NCI-H146 treated with DMSO at 0.1 percent for 48 hours (cell line): Measurements from ENCODE around the gene ERC1.

ENCODE experiments used
- DNase-seq: peaks from one replicate; lab custom pipeline; 2025; ENCODE audit not compliant: unreplicated experiment; lab: John Stamatoyannopoulos, UW

ERC1 gene

DNA sequence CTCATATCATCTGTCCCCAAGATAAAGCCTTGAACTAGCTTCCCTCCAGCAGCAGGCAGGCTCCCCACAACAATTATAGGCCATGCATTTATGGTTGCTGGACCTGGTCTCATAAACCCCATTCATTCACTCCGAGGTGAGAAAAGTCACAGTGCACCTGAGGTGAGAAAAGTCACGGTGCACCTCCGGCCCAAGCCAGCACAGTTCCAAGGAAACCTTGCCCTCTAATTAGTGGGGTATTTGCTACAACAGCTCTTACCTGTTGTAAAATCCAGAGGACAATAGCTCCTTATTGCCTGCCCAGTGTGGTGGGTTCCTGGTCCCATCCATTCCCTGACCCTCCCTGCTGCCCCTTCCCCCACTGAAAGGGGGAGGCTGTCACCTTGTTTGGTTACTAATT, 537.8 kb downstream of the ERC1 start:
- DNase-seq = no peak

DNA sequence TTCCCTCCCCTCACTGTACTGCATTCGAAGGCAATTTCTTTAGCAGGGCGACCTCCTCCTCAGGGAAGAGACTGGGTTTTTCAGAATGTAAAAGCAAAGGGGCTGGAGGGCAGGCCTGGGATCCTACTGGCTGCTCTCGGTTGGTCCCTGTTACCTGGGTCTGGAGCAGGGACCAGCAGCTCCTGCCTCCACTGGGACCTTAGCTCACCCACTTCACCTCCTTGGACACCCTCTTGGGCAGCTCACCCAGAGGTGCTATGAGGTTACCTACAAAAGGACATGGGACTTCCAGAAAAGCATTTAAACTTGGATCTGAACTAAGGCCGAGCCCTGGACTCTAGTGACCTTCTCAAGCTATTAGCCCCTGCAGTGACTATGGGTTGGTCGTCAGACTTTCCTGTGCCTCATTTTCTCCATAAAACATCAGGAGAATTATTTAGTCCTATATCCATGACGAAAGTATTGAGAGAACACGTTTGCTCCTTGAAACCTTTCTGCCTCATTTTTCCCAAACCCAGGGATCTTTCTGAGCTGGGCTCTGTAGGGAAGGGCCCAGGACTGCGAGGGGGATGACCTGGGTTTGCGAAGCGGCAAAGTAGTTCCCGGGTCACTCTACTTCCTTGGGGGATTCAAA, 538.3 kb downstream of the ERC1 start:
- no peak for DNase-seq

DNA sequence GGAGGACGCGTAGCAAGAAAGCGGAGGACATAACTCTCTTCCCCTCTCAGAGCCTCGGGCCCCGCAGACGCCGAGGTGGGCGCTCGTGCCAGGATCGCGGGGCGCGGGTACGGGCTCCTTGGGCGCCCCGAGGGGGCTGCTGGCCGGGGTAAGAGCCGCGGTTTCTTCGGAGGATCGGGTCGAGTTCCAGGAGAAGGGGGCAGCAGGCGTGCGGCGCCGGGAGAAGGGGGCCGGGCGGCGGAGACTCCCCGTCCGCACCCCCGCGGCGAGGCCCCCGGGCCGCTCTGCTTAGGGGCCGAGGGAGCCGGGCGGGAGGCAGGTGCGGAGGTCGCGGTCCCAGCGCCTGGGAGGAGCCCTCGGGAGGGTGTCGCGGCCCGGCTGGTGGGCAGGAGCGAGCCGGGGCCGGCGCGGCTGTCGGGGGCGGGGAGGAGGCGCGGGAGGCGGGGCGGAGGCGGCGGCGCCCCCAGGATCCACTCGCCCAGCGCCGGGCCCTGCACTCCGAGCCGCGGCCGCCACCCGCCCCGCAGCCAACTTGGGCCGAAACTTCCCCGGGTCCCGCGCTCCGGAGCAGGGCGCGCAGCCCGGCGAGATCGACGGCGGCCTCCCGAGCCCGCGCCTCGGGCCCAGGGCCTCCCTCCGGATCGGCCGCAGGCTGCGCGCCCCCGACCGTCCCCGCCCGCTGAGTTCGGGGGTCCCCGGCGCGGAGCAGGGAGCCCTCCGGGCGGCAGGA, 539.0 kb downstream of the ERC1 start:
- DNase-seq = no peak

DNA sequence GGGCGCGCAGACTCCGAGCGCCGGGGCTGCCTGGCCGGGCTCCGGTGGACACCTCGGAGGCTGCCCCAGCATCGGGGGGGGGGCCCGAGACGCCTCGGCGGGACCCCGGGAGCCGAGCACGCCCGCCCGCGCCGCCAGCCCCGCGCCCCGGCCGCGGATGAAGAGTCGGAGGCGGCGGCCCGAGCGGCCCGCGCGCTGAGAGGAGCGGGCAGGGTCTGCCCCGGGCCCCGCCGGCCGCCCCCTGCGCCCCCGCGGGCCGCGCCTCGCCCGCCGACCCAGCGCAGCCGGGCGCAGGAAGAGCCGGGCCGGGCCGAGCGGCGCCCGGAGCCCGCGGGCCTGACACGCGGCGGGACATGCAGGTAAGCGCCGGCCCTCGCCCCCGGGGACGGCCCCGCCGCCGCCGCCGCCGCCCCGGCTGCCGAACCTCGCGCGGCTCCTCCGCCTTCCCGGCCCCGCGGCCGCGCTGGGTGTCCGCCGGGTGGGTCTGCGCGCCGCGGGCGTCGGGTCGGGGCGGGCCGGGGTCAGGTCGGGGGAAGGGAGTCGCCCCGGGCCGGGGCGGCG, 539.6 kb downstream of the ERC1 start:
- no peak for DNase-seq

DNA sequence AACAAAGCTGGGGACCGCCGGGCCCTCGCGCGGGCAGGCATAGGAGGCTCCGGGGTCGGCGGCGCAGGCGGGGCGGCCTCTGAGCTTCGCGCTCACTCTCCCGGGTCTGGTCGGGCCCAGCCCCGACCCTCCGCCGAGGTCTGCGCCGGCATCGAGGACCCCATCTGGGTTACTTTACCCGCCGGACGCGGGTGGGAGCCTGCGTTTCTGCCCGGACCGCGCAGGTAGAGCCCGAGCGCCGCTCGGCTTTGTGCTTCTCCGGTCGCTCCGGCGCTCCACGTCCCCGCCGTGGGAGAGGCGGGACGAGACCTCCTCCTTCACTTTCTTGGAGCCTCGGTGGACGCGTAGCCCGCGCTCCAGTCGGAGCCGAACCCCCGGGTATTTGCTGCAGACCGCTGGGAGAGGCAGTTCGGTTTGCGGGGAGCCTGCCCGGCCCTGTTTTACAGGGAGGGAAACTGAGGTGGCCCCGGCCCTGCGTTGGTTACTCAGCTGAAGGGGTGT, 540.2 kb downstream of the ERC1 start:
- DNase-seq = no peak

DNA sequence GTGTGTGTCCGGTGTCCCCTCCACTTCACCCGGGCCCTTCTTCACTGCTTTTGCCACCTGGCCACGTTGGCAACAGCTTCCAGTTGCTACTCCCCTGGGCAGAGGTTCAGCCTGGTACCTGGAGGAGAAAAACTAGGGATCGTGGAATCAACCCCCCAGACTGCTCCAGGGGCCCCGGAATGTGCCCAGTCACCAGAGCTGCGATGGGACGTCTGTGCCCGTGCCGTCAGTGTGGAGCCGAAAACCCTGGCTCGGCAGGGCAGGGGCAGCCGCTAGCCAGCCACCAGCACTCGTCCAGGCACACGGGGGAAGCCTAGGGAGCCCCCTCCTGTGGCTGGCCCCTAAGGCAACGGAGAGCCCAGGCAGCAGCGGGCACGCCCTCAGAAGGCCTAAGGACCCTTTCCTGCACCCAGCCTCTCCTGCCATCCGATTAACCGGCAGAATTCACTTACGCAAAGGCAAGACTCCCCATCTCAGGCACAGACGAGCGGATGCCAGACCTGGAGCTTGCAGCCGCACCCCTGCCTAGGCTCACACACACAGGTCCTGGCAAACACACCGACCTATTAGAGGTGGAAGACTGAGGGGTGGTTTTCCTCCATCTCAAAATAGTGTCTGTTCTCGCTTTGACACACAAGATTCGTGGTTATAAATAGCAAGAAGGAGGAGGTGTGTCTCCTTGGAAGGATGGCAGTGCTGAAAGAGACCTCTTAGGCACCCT, 540.8 kb downstream of the ERC1 start:
- no peak for DNase-seq

DNA sequence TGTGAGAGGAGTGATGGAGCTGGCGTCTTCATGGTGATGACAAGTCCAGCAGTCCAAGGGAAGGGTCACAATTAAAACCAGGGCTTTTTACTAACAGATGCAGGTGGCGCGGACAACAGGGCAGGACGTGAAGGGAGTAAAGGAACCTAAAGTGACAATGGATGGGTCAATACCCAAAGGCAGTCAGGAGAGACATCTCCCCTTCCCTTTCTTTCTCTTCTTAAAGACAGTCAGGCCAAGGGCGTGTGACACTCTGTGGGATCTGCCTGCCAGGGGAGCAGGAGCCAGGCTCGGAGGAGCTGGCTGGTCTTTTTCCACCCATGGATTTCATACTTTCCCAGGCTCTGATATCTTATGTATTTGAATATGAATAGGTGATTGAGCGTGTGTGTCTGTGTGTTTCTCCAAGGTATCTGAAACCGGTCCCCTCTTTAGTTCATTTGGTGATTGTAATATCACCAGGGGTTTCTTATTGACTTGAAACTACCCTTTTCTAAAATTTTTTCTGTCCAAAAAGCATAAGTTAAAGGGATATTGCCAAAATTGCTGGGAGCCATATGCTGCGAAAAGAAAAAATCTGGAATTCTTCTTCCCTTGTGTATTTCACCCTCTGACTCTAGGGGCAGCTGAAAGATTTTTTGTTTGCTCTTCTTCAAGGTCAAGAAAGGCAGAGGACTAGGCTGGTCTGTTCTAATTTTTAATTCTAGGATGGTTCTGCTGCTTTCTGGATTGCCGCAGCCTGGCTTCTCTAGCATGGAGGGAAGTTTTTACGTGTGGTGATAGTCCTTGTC, 541.5 kb downstream of the ERC1 start:
- no peak for DNase-seq

DNA sequence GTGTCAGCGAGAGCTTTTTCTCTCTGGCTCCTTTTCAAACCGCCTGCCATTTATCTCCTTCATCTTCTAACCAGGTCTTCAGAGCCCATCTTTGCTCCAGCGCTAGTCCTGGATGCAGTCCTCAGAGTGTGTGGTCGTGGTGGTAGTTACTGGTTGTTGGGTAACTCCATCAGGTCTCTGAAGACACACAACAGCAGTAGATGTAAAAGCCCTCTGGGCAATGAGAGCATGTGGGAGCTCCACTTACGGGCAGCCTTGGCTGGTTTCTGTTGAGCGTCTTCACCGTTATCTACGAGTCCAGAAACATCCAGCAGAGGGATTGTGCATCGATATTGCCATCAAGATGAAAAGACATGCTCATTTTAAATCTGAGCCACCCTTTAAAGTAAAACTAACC, 542.2 kb downstream of the ERC1 start:
- DNase-seq = no peak

DNA sequence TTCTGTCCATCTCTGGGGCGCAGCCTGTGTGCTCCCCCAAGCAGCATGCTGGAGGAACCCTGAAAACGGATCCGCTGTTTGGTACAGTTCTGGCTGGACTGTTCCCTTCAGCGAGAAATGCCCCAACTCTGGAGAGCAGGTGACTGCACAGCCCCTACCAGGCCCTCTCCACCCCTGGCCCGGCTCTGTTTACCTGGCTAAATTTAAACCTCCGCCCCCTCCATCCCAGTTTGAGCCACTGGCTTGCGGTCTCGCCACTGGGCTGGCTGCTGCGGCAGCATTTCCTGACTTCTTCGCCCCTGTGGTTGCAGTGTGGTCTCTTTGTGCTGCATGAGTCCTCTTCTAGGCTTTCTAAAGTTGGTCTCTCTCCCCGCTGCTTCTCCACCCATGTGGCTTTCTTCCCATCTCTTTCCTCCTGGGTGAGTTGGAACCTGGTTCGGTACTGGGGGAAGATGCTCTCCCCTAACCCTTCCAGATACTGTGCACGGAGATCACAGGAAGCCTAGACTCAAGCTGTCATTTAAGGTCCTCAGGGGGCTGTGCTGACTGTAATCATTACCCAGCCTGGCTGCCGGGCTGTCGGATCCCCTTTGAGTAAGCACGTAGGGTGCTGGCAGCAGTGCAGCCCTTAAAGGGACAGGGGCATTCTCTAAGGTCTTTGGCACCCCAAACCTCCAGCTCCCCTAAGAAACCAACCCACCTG, 542.7 kb downstream of the ERC1 start:
- DNase-seq = no peak

DNA sequence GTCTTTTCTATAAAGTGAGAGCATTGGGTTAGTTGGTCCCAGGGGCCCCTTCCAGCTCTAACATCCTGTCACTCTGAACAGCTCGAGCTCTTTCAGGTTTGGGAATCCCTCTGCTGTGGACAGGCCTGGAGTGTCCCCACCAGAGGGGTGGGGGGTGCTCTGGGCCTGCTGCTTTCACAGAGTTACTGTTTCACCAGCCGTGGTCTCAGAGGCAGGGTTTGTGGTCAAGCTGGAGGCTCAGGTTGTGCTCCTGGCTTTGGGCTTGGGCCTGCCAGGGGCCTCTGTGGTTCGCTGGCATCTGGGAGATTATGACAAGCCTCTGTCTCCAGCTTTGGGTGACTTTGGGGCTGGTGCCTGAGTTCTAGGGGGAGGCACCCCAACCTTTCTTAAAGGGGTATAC, 543.7 kb downstream of the ERC1 start:
- DNase-seq = no peak

DNA sequence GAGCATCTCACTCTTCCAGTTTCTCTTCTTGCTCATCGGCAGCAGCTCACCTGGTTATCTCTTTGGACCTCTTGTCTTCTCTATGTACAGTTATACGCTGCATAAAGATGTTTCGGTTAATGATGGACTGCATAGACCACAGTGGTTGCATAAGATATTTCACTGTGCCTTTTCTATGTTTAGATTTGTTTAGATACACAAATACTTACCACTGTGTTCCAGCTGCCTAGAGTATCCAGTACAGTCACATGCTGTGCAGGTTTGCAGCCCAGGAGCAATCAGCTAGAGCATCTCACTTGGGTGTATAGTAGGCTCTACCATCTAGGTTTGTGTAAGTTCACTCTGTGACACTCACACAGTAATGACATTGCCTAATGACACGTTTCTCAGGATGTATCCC, 545.8 kb downstream of the ERC1 start:
- DNase-seq = no peak

DNA sequence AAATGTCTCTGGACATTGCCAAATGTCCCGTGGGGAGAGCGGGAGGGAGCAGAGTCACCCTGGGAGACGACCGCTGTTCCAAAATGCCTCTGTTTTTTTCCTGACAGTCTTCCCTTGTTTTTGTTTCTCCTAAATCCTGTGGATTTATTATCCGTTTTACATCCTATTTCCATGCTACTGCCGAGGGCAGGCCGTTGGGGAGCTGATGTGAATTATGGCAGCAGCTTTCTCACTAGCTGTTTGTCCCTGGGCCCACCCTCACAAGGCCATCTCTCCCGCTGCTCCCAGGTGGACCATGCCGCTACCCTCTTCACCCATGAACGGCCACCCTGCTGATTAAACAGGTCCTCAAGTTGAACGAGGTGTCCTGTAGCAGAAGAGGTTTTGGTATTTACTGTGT, 548.1 kb downstream of the ERC1 start:
- DNase-seq = no peak

DNA sequence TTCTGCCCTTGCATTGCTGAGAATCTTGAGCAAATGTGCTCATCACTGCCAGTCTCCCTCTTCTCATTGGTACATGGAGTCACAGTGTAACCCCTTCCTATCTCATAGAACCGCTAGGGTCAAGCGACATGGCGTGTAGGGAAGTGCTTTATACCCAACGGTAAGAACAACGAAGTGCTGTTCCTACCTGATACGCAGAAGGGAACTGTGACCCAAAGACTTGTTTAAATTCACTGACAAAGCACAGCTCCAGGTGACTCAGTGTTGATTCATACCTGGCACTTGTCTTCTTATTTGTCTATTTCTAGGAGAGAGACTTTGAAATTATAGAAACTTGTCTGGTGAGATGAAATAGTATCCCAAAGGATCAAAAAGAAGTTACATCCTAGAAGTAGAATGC, 549.7 kb downstream of the ERC1 start:
- DNase-seq = no peak

DNA sequence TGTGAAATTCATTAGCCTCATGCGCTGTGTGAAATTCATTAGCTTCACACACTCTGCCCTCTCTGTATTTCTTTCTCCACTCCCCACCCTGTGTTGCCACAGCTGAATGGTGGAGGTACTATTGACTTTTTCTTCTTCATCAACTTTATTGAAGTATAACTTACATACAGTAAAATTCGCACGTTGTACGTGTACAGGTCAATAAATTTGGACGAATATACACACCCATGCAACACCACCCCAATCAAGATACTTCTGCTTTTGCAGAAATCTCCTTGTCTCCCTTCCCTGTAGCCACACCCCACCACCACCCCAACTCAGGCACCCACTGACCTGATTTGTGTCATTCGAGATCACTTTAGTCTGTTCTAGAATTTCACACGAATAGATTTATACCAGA, 551.6 kb downstream of the ERC1 start:
- no peak for DNase-seq

DNA sequence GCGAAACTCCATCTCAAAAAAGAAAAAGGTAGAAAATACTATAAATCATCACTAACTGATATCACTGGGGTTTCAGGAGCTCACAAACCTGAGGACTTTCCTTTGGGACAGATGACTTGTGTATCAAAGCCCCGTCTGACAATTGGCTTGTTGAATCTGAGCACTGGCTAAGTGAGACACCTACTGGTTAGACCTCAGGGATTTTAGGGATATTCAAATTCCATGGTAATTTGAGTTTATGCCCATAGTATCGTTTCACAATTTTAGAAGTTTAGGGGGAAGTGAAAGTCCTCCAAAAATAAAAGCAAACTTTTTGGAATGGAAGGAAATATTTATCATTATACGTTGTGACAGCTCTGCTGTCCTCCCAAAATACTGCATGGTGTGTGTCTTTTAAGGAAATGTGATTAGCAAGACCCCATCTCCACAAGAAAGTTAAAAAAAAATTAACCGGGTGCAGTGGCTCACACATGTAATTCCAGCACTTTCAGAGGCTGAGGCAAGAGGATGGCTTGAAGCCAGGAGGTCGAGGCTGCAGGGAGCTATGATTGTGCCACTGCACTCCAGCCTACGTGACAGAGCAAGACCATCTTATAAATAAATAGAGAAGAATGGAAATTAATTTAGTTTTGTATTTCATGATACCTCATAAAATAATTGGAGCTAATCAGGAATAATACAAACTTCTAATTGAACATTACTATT, 554.1 kb downstream of the ERC1 start:
- DNase-seq = no peak
